LNCaP clone FGC (cell line): ENCODE results near the gene CCDC60.

ENCODE experiments used
- DNase-seq: peaks from one replicate; pipeline ENCODE4 v3.0.0-alpha.2; 2011; ENCODE audit warnings: low read depth
- H3K4me3 ChIP-seq: 2 replicates; pipeline ENCODE4 v1.5.1; 2011; ENCODE audit warnings: mild to moderate bottlenecking, low read depth, low read length, control low read depth
- TF ChIP-seq, protein P1 (sequence below): IDR thresholded peaks from 2 replicates; pipeline ENCODE4 v1.5.1; 2012; ENCODE audit warnings: mild to moderate bottlenecking; ENCODE audit not compliant: control insufficient read depth, insufficient read depth; ENCODE audit errors: extremely low read depth

CCDC60 gene

DNA sequence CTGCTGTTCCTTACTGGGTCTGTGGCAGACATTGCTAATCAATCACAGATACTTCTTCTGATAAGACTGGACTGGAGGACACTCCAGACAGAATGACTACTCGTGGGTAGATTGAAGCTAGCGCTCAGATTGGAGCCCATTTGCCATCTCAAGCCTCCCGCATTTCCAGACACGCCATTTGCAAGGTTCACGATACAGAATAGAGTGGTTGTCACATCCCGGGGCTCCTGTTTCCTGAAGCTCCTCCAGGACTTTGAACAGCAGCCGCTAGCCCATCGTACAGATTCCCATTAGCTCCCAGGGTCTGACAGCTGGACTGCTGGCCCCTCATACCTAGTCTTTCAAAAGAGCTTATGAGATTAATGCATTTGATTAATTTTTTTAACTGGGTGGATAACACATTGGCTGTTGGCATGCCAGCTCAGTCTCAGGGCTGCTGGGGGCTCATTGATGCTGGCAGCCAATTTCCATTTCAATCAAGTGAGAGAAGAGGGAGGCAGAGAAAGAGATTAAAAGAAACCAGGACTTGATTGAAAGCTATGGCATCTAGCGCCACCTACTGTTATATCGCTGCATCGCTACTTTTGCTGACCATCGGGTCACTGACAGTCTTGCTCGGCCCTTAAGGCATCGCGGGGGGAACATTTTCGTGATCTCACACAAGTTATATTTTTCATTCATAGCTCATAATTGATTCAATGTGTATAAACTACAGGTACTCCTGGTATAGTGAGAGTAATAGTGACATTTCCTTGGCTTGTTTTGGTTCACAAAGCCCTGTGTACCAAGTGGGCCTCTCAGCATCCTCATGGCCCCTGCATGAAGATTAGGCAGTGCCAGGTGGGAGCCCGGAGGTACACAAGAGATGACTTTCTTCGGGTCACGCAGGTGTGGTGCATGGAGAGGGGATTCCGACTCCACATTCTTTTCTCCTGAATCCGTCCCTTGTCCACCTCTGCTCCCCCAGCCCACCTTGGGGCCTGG is 78.6 kb downstream of the CCDC60 start:
- H3K4me3 ChIP-seq = no peak overlapping the region
- peak; percentile 17 for DNase-seq
- TF ChIP-seq, protein P1, sequence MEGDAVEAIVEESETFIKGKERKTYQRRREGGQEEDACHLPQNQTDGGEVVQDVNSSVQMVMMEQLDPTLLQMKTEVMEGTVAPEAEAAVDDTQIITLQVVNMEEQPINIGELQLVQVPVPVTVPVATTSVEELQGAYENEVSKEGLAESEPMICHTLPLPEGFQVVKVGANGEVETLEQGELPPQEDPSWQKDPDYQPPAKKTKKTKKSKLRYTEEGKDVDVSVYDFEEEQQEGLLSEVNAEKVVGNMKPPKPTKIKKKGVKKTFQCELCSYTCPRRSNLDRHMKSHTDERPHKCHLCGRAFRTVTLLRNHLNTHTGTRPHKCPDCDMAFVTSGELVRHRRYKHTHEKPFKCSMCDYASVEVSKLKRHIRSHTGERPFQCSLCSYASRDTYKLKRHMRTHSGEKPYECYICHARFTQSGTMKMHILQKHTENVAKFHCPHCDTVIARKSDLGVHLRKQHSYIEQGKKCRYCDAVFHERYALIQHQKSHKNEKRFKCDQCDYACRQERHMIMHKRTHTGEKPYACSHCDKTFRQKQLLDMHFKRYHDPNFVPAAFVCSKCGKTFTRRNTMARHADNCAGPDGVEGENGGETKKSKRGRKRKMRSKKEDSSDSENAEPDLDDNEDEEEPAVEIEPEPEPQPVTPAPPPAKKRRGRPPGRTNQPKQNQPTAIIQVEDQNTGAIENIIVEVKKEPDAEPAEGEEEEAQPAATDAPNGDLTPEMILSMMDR = peak; percentile 89

DNA sequence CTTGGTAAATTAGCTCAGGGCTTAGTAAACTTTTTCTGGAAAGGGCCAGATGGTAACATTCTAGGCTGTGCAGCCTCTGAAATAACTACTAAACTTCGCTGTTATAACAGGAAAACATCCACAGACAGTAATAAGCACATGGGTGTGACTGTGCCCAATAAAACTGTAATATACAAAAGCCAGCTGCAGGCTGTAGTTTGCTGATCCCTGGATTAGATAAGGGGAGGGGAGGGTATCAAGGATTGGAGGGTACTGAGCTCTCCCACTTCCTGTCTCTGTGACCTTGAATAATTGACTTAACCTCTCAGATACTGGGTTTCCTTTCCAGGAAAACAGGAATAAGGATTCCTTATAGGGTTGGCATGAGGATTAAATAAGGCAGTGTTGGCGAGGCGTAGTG is 81.2 kb downstream of the CCDC60 start:
- no peak overlapping the region for H3K4me3 ChIP-seq
- TF ChIP-seq, protein P1 = no peak
- DNase-seq = no peak

DNA sequence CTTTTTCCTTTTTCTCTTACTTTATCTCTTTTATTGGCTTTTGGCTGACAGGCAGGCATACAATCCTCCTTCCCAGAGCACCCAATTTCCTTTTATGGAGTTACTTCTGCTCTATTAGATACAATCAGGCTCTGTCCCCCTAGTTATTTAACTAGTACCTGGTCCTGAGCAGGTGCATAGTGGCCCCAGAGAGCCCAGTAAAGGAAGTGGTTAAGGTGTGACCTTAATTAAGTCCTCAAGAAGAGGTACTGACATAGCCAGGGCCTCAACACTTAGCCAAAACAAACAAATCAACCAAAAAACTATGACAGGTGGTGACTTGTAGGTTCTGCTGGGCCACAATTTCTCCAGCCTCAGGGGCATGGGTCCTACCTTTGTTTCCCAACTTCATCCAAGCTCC is 82.9 kb downstream of the CCDC60 start:
- TF ChIP-seq, protein P1 = no peak
- no peak overlapping the region for H3K4me3 ChIP-seq
- no peak for DNase-seq

DNA sequence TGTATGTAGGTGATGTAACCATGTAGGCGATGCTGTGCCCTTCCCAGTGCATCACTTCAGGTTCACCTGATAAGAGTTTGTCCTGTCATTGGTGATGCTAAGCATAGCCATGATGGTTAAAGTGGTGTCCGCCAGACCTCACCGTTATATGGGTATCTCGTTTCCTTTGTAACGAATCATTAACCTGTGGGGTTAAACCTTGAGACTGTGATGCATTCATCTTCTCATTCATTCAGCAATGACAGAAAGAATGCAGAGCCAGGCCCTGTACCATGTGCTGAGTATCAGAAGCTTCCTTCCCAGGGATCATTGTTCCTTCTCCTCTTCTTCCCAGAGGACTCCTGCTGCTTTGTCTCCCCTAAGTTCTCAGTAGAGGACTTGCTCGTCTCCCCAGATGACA is 84.9 kb downstream of the CCDC60 start:
- no peak for DNase-seq
- H3K4me3 ChIP-seq = no peak overlapping the region
- TF ChIP-seq, protein P1 = no peak

DNA sequence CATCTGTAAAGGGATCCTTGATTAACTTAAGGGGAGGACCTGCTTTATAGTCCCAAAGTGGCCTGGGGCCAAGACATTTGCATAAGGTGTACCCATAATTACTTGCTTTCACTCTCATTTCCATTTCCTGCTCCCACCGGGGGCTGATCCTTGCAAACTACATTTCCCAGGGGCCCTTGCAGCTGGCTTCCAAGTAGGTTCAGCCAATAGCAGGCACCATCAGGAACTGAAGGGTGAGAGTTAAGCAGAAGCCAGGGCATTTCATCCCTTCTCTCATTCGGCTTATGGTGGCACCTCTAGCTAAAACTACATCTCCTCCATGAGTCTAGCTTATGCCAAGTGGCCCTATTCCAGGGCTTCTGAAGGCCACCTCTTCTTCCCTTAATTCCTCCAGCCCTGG is 88.8 kb downstream of the CCDC60 start:
- DNase-seq = no peak
- TF ChIP-seq, protein P1 = no peak
- no peak overlapping the region for H3K4me3 ChIP-seq

DNA sequence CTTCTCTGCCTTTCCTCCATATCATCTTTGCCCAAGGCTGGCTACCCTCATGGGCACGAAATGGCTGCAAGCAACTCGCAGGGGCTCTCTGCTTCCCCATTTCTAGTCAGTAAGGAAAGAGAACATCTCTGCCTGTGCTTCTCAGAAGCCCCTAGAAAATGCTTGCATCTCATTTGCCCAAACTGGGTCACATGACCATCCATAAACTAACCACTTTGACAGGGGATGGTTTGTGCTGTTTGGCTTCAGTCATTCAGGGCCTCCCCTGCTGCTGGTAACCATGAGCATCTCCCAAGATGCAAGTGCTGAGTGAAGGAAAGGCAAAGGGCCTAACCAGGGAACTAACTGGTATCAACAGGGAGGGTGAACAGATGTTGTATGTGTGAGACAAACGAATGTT is 91.1 kb downstream of the CCDC60 start:
- no peak for DNase-seq

More for the DNA sequence above, 91.1 kb downstream of the CCDC60 start:
- TF ChIP-seq, protein P1 = no peak
- no peak overlapping the region for H3K4me3 ChIP-seq
